GM18873 (cell line): ENCODE measurements around the gene TMEM134.
"Not testable (repeated sequence)": the region's sequence is repeated elsewhere in the genome, so short reads cannot be mapped to it uniquely, and the experiment has no call there.

Experiments
- ATAC-seq: cut with Tn5 transposase; IDR thresholded peaks from one replicate; pipeline ENCODE4 v1.9.1; 2021; ENCODE audit warnings: mild to moderate bottlenecking, moderate library complexity, moderate number of reproducible peaks; ENCODE audit not compliant: unreplicated experiment, low FRiP score

The TMEM134 gene

GRCh38 chr11:67468759-67469507 is at the start of gene TMEM134:
Gene TMEM134, minus strand, starts transcription at chr11:67469251. Its CDS starts 59 bp downstream, at chr11:67469192.
- ATAC-seq, result peak; percentile 47

GRCh38 chr11:67517784-67518552 is 48.9 kb upstream of the TMEM134 start:
- no peak for ATAC-seq

DNA sequence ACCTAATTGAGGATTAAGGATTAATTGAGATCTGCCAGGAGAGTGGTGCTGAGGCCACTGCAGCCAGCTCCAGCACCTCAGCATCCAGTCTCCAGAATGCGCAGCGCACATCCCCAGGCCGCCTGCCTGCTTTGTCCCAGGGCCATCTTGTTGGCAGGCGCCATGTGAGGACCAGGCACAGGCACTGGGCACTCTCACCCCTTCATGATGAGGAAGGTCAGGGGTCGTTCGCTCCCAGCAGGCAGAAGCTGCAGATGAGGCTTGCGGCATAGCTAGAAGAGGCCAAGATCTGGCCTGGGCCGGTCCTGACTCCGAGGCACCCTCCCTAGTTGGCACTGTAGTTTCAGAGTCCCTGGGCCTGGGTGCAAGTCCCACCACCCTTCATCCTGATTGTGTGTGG is 47.8 kb upstream of the TMEM134 start:
- no peak for ATAC-seq

DNA sequence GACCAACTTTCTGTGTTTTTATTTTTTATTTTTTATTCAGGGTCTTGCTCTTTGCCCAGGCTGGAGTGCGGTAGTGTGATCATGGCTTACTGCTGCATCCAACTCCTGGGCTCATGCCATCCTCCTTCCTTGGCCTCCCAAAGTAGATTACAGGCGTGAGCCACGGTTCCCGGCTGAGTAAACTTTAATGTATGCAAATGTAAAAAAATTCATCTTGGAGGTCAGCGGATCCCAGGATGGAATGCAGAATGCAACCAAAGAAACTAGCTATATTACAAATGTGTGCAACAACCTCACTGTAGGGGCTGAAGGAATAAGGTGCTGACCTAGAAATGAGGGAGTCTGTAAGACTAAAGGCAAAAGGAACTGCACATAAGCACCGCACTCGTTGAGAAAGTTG is 45.1 kb upstream of the TMEM134 start:
- no peak for ATAC-seq

DNA sequence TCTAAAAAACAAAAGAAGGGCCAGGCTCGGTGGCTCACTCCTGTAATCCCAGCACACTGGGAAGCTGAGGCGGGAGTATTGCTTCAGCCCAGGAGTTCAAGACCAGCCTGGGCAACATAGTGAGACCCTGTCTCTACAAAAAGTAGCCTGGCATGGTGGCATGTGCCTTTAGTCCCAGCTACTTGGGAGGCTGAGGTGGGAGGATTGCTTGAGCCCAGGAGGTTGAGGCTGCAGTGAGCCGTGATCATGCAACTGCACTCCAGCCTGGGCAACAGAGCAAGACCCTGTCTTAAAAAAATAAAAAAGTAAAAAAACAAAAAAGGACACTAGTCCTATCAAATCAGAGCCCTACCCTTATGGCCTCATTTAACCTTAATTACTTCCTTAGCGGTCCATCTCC is 42.5 kb upstream of the TMEM134 start:
- ATAC-seq, result not testable (repeated sequence)

GRCh38 chr11:67510023-67510345 is 40.9 kb upstream of the TMEM134 start:
- ATAC-seq, result no peak

DNA sequence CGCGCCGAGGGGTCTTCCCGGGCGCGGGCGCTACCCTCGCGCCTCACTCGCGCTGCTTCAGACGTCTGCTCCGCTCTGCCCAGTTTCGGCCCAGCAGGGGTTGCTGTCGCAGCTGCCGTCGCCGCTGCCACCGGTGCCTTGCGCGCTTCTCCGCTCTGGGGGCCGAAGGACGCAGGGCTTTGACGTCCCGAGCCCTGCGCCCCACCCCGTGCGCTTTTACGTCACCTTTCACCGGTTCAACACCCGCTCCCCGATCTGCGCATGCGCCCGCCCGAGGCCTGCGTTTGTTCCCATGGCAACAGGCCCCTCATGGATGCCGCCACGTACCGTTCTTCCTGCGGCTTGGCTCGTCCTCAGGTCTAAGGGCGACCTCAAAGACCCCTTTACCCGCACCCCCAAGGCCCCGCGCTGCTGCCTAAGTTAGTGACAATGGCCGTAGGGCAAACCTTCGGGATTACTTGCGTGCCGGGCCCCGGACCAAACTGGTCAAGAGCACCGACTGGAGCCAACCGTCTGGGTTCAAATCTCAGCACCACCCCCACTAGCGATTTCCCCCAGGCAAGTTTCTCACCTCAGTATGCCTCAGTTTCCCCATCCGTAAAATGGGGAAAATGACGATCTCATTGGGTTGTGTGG is 39.6 kb upstream of the TMEM134 start:
- ATAC-seq, result peak; percentile 30

DNA sequence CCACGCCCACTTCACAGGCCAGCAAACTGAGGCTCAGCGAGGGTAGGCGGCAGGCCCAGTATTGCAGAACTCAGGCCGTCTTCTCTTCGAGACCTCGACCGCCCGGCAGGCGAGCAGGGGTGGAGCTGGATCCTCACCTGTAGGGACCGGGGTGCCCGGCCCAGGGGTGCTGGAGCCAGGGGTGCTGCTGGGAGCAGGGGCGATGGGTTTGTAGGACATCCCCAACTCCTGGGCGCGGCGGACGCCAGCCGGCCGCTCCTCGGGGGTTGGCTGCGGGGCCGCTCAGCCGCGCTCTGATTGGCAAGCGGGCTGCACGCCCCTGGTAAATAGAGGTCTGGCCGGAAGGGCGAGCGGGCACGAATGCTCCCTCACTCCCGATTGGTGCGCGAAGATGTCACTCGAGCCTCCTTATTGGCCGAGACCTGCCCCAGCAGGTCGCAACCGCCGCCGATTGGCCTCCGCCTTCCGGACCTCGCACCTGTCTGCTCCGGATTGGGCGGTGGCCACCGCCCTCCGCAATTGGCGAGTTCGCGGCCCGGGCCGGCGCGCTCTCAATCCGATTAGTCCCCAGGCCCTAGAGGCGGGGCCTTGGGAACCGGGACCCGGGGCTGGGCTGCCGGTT is 38.9 kb upstream of the TMEM134 start, which contains the start of gene CDK2AP2:
Gene CDK2AP2 (minus strand): TSS at position 299 of the 622 bp plus-strand sequence. CDS start 80 bp downstream, at position 219.
- peak; percentile 70 for ATAC-seq

GRCh38 chr11:67507242-67507863 is 38.3 kb upstream of the TMEM134 start:
- no peak for ATAC-seq

- no peak for ATAC-seq
These were observed 37.5 kb upstream of the TMEM134 start for GRCh38 chr11:67506426-67507051.

- ATAC-seq, result no peak
These were observed 36.8 kb upstream of the TMEM134 start for GRCh38 chr11:67505605-67506396.

DNA sequence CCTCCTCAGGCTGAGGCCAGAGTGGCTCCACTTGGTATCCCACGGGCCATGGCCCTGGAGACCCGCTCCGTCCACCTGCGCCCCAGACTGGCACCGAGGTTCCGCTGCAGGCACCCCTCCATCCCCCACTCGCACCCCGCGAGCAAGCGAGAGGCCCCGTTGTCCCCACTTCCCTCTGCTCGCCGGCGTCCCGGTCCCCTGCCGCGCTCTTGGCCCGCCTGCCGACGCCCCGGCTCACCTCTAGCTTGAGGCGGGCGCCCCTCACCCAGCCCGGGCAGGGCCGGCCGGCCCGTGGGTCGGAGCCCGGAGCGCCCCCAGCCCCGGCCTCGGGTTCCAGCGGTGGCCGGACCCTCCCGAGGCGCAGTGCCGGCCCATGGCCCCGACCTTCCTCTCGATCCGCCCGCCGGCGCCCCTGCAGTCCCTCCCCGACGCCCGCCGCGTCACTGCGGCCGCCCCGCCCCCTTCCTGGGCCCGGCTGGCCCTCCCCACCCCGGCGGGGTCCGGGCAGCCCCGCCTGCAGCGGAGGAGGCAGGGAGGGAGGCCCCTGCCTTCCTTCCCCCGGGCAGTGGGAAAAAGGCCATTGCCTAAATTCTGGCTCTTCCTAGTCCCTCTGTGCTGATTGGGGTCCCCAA is 36.0 kb upstream of the TMEM134 start, which contains the start of gene PITPNM1:
Gene PITPNM1 (minus strand): TSS at position 414 of the 632 bp plus-strand sequence. CDS start 1,183 bp downstream, outside the sequence.
- ATAC-seq, result no peak

- no peak for ATAC-seq
These were observed 35.2 kb upstream of the TMEM134 start for GRCh38 chr11:67504005-67504949.

GRCh38 chr11:67503119-67504004 is 34.3 kb upstream of the TMEM134 start:
- ATAC-seq, result no peak

DNA sequence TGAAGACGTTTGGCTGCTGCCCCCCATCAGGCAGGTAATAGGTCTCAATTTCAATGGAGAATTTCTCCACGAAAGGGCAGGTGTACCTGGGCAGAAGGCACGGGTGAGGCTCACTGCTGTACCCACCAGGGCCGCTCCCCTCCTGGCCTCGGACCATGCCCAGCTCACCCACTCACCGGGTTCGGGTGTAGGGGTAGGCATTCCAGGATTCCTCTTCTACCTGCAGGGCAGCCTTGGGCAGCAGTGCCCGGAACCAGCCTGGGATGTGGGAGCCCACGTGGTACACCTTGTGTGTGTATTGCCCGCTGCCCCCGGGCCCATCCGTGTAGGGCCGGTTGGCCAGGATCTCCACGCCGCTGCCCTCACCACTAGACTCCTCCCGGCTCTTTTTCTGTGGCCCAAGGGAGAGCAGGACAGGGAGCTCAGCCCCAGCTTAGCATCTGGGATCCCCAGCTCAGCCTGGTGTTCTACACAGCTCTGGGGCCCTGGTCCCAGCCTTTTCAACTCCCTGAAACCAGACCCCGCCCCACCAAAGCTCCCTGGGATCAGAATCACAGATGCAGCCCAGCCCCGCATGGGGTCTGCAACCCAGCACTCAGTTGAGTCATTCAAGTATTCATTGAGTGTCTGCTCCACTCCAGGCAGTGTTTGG is 33.4 kb upstream of the TMEM134 start:
- ATAC-seq, result no peak

DNA sequence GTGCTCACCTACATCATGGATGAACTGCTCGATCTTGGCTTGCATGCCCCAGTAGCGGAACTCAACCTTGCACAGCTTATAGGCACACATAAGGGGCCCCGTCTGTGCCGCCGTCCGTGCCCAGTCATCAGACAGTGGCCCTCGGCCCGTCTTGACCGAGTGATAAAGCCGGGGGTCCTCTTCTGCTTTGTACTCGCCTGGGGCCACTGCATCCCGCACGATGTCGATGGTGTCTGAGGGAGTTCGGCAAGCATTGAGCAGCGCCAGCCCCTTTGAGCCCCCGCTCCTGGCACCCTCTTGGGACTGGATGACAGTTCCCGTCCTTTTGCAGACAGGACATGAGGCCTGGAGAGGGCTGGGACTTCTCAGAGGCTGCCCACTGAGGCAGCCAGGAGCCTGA is 32.8 kb upstream of the TMEM134 start:
- ATAC-seq, result no peak
